ENCODE data around the gene ARHGAP15.

The ARHGAP15 gene

GRCh38 chr2:143417428-143417827, 288.2 kb downstream of the ARHGAP15 start:
- no peak for DNase-seq

- no peak for DNase-seq
These were observed 291.1 kb downstream of the ARHGAP15 start for GRCh38 chr2:143420313-143420712.

DNA sequence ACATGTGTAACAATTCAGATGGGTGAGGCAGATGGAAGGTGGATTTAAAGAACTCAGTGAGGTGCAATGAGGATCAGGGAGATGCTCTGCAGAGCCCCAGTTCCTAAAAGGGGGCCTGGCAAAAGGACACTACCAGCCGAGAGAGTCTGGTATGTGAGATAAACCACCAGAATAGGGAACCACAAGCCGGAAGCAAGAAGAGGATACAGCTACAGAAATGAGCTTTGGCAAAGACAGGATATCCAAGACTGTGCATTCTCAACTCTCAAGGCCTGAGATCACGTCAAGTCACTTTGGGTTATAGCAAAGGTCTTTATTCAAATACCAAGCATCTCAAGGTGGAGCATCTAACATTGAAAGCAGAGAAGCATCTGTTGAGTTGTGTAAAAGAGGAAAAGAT, 293.5 kb downstream of the ARHGAP15 start:
- no peak for DNase-seq

DNA sequence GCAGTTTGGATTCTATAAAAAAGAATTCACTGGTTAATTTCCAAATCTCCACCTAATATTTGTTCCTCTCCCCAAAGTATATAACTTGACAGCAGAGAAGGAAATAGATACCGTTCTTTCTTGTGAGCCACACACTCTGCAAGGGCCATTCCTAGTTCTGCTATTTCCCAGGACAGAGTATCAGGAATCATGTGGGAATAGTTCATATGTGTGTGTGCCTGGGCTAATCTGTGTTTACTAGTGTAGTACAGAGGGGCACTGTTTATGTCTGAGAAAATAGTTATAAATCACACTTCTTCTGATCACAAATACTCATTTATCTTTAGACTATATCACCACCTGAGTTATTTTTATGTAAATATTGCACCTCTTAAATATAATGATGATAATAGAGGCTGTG, 296.7 kb downstream of the ARHGAP15 start:
- DNase-seq, result no peak

DNA sequence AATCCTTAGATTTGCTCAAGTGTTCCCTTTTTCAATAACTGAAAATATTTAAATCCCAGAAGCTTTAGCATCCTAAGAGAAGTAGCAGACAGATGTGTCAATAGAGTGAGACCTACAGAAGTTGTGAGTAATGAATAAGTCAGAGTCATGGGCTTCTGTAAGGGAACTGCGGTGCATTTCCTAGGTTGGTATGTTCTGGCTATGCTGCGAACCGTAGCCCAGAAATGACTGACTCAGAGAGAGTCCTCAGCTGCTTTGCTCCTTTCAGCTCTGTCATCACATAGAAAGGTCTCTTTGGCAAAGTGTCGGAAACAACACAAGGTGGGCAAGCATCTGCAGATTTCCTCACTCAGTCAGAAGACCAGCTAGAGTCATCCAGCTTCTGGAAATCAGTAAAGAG, 297.1 kb downstream of the ARHGAP15 start:
- no peak for DNase-seq

- no peak for DNase-seq
These were observed 299.5 kb downstream of the ARHGAP15 start for GRCh38 chr2:143428700-143429099.

DNA sequence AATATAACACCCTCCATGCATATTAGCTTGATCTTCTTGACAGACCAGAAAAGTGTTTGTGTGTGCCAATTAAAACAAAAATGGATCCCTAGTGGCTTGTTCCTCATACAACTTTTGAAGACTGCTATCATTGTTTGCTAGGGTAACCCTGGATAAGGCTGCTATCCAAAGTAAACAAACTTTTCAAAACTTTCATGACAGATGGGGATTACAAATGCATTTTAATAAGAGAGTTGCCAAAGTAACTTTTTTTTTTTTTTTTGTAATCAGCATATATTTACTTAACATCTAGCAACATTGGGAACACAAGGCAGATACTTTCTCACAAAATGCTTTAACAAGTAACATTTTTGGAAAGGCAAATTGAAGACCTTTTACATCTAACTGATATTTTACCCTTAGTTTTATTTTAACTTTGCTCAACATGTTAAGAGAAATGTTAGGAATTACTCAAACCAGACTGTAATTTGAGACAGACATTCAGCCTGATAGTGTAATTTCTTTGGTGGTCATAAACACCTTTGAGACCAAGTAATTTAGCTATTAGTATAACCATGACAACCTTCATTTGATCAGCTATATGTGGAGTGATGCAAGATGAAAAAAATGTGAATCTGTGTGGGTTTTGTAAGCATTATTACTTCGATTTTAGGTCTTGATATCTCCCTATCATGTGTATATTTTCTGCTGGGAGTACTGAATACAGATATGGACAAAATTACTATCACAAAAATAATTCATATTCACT, 300.9 kb downstream of the ARHGAP15 start:
- no peak for DNase-seq

DNA sequence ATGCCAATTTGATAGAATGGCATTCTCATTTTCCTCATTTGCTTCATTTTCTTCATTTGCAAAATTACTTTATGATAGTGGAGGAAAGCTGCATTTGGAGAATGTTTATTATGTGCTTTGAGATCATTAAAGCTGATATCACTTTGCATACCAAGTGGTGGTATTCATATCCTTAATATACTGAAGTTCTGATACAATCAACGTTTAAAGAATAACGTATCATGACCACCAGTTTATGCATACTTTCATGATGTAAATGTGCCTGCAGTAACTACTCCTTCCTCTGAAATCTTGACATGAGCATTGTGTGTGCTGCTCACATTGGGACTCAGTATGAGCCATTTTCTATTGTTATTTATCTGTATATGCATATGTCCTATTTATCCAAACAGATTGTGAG, 302.1 kb downstream of the ARHGAP15 start:
- no peak for DNase-seq

GRCh38 chr2:143433251-143433650, 304.0 kb downstream of the ARHGAP15 start:
- DNase-seq, result peak in 1 of 2 experiments; percentile 22

DNA sequence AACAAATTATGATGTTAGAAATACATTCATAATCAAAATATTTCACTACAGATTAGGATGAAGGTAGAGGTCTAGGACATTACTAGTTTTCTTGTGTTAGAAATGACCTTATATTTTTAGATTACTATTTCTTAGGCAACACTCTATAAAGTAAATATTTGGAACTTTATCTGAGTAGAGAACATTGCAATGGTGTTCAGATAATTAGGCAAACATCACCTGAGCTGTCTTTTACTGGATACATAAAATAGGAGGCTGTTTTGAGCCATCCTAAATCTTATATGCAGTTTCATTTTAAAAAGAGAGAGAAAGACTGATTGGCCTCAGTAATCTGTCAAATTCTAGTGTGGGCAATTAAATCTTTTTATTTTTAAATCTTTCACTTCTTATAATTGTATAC, 304.6 kb downstream of the ARHGAP15 start:
- no peak for DNase-seq

DNA sequence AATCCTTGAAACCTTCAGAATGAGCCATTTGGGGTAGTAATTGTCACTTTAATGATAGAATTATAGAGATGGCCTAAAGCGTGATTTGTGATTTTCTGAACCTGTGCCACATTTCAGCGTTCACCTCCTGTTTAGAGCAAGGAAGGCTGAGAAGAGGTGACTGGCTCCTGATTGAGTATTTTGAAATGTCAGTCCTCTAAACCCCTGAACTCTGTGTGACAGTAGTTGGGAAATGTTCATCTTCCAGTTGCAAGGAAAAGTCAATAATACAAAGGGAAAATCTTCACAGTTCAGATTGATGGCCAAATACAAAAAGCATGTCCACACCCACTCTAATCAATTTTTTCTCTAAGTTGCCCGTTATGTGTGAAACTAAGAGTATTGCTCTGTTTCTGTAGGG, 305.2 kb downstream of the ARHGAP15 start:
- no peak for DNase-seq

- DNase-seq, result no peak
These were observed 305.9 kb downstream of the ARHGAP15 start for GRCh38 chr2:143435131-143435530.

DNA sequence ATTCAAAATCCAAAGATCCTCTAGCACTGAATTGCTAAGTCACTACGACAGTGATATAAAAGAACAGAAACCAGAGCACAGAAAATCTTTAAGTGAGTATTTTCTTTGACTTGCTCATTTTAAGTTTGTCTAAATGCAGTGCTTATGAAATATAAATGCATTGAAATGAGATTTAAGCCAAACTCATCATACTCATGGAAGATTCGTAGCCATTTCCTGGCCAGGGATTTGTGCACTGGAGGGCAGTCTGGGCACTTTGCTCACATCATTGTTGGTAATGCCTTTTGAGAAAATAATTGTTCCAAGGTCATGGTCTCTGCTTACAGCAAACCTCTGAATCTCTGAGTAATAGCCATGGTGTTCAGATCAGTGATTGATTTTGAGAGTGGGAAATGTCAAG, 307.7 kb downstream of the ARHGAP15 start:
- no peak for DNase-seq

GRCh38 chr2:143440411-143441012, 311.3 kb downstream of the ARHGAP15 start:
- no peak for DNase-seq

- no peak for DNase-seq
These were observed 313.0 kb downstream of the ARHGAP15 start for GRCh38 chr2:143442193-143442592.

- DNase-seq, result peak in 1 of 2 experiments; percentile 4
These were observed 322.5 kb downstream of the ARHGAP15 start for GRCh38 chr2:143451642-143452281.

DNA sequence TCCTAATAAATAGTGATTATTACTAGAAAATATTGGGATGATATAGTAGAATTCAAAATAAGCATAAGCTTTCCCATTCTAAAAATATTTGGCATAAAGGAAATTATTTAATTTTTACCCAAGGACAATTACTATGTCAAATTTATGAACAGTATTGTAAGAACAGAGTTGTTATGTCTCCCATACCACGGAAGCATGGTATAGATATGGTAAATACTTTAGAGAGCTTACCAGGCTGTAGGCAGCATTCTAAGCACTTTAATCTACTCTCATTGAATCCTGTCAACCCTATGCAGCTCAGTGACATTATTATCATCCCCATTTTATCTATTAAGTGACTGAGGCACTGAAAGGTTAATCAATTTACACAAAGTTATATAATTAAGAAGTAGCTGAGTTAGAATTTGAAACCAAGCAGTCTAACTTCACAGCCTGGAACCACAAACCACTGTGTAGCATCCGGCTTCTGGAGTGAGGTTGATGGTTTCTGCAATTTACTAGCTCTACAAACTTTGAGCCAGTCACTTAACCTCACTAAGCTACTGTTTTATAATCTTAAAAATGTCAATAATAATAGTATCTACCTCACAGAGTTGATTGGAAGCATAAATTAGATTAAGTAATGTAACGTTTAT, 323.7 kb downstream of the ARHGAP15 start:
- DNase-seq, result no peak

- DNase-seq, result no peak
These were observed 324.8 kb downstream of the ARHGAP15 start for GRCh38 chr2:143453981-143454511.

DNA sequence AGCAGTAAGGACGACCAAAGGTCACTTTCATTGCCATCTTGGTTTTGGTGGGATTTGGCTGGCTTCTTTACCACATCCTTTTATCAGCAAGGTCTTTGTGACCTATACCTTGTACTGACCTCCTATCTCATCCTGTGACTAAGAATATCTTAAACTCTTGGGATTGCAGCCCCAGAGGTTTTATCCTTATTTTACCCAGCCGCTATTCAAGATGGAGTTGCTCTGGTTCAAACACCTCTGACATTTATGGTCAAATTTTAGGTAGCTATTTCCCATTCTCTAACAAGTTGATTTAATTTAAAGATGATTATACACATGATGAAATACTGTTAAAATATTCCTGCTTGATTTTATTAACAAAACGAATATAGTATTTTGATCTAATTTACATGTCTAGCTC, 326.1 kb downstream of the ARHGAP15 start:
- no peak for DNase-seq

- no peak for DNase-seq
These were observed 329.3 kb downstream of the ARHGAP15 start for GRCh38 chr2:143458258-143459190.

DNA sequence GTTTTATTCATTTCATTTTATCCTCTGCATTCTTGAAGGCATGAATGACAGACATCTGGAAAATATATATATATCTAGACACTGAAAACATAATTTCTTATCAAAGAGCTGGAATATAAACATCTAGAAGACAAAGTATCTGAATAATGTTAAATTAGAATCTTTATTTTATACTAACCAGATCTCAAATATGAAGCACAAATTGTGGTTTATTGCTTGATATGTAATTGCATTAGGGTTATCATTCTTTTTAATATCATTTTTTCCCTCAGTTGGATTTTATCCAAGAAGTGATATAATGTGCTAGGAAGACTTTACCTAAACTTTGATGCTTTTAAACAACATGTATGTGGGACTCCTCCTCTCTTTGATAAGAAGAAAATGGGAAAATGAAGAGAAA, 331.2 kb downstream of the ARHGAP15 start:
- DNase-seq, result no peak

DNA sequence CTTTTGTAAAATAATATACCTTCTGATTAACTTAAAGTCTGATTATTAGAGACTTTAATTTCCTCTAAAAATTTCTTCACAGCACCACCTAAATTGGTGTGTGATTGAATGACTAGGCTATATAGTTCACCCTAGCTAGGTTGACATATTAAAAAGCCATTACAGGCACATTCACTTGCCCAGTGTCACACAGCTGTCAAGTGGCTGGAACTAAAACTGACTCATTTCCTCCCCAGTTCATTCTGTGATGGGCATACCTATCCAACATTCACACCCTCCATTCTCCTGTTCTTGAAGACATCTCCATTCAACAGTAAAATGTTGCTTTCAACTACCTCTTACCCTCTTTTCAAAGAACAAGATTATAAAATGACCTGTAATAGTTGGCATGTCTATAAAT, 334.5 kb downstream of the ARHGAP15 start:
- no peak for DNase-seq
